Mesenchymal stem cell (in vitro differentiated cells and primary cell): ENCODE results near the gene USP40.

Experiments
- DNase-seq: peaks from one replicate; pipeline ENCODE4 v3.0.0-alpha.2; 2013
- H2AFZ ChIP-seq: one replicate; pipeline ENCODE4 v1.6.1; 2013; ENCODE audit warnings: low read depth, mild to moderate bottlenecking, control low read depth, inconsistent platforms, low read length, moderate library complexity
- H2AK5ac ChIP-seq: 2 replicates; pipeline ENCODE4 v1.6.1; 2013; ENCODE audit warnings: low read length, moderate library complexity, mild to moderate bottlenecking, inconsistent platforms; ENCODE audit not compliant: severe bottlenecking
- H2BK120ac ChIP-seq: one replicate; pipeline ENCODE4 v1.6.1; 2013; ENCODE audit warnings: low read depth, mild to moderate bottlenecking, inconsistent platforms, low read length, moderate library complexity
- H2BK12ac ChIP-seq, 2 experiments: one replicate each; pipeline ENCODE4 v1.6.1; 2013; ENCODE audit warnings: inconsistent platforms in 2 of 2, low read length in 2 of 2, mild to moderate bottlenecking in 2 of 2, moderate library complexity in 2 of 2, control low read depth in 1 of 2
- H2BK15ac ChIP-seq: one replicate; pipeline ENCODE4 v1.6.1; 2013; ENCODE audit warnings: mild to moderate bottlenecking, low read depth, inconsistent platforms; ENCODE audit not compliant: poor library complexity, severe bottlenecking
- H2BK5ac ChIP-seq: 2 replicates; pipeline ENCODE4 v1.6.1; 2013; ENCODE audit warnings: low read depth, mild to moderate bottlenecking, low read length, control low read depth, inconsistent platforms; ENCODE audit not compliant: poor library complexity, severe bottlenecking
- H3K14ac ChIP-seq, 2 experiments: one replicate each; pipeline ENCODE4 v1.6.1; 2013; ENCODE audit warnings: inconsistent platforms in 2 of 2, low read length in 2 of 2, control low read depth in 1 of 2, mild to moderate bottlenecking in 1 of 2, moderate library complexity in 1 of 2
- H3K18ac ChIP-seq, 2 experiments: one replicate each; pipeline ENCODE4 v1.6.1; 2013; ENCODE audit warnings: inconsistent platforms in 2 of 2, low read length in 2 of 2, control low read depth in 1 of 2, low read depth in 1 of 2, mild to moderate bottlenecking in 1 of 2
- H3K23ac ChIP-seq, 2 experiments: one replicate each; pipeline ENCODE4 v1.6.1; 2013; ENCODE audit warnings: inconsistent platforms in 2 of 2, low read length in 2 of 2, mild to moderate bottlenecking in 2 of 2, moderate library complexity in 2 of 2, control low read depth in 1 of 2
- H3K27ac ChIP-seq: 2 replicates; pipeline ENCODE4 v1.5.1; 2013; ENCODE audit warnings: mild to moderate bottlenecking, moderate library complexity, low read length, control low read depth, inconsistent platforms; ENCODE audit not compliant: poor library complexity, severe bottlenecking
- H3K27me3 ChIP-seq, 2 experiments: 2 replicates each; pipeline versions ENCODE4 v1.6.1 to v1.7.0; 2013; ENCODE audit warnings: low read length in 2 of 2, mild to moderate bottlenecking in 2 of 2, moderate library complexity in 2 of 2, control low read depth in 1 of 2, inconsistent platforms in 1 of 2; ENCODE audit not compliant: control insufficient read depth in 1 of 2, insufficient read depth in 1 of 2
- H3K36me3 ChIP-seq, 2 experiments: 2 replicates each; pipeline versions ENCODE4 v1.6.1 to v1.7.0; 2013; ENCODE audit warnings: low read length in 2 of 2, control low read depth in 1 of 2, inconsistent platforms in 1 of 2, low read depth in 1 of 2, mild to moderate bottlenecking in 1 of 2; ENCODE audit not compliant: insufficient read depth in 2 of 2, control insufficient read depth in 1 of 2
- H3K4ac ChIP-seq, 2 experiments: one replicate each; pipeline ENCODE4 v1.6.1; 2013; ENCODE audit warnings: inconsistent platforms in 2 of 2, low read length in 2 of 2, mild to moderate bottlenecking in 2 of 2, moderate library complexity in 2 of 2, control low read depth in 1 of 2, low read depth in 1 of 2
- H3K4me1 ChIP-seq: 2 replicates; pipeline ENCODE4 v1.6.1; 2013; ENCODE audit warnings: low read depth, low read length, control low read depth; ENCODE audit not compliant: control insufficient read depth, insufficient read depth
- H3K4me2 ChIP-seq: 2 replicates; pipeline ENCODE4 v1.6.1; 2013; ENCODE audit warnings: low read length, mild to moderate bottlenecking, inconsistent platforms; ENCODE audit not compliant: poor library complexity, severe bottlenecking
- H3K4me3 ChIP-seq, 2 experiments: 2 replicates each; pipeline versions ENCODE4 v1.5.1 to v1.7.0; 2013; ENCODE audit warnings: low read length in 2 of 2, mild to moderate bottlenecking in 2 of 2, control low read depth in 1 of 2, low read depth in 1 of 2; ENCODE audit not compliant: insufficient read depth in 1 of 2
- H3K79me1 ChIP-seq: replicated peaks from 2 replicates; pipeline ENCODE4 v1.6.1; 2013; ENCODE audit warnings: mild to moderate bottlenecking, control low read depth, low read length, inconsistent platforms; ENCODE audit not compliant: poor library complexity, severe bottlenecking
- H3K9ac ChIP-seq: 2 replicates; pipeline ENCODE4 v1.7.0; 2013; ENCODE audit warnings: mild to moderate bottlenecking, low read length, moderate library complexity
- H3K9me3 ChIP-seq: 2 replicates; pipeline ENCODE4 v1.7.0; 2013; ENCODE audit warnings: mild to moderate bottlenecking, low read length; ENCODE audit not compliant: control insufficient read depth
- H4K8ac ChIP-seq: one replicate; pipeline ENCODE4 v1.6.1; 2013; ENCODE audit warnings: inconsistent platforms, mild to moderate bottlenecking, low read length, moderate library complexity
- H4K91ac ChIP-seq: one replicate; pipeline ENCODE4 v1.6.1; 2013; ENCODE audit warnings: mild to moderate bottlenecking, low read length, inconsistent platforms
- WGBS: methylation state at CpG from one replicate; pipeline ENCODE4 v1.1.7; 2013; ENCODE audit warnings: mixed read lengths; 5-methylcytosine and 5-hydroxymethylcytosine counted together

The USP40 gene

DNA sequence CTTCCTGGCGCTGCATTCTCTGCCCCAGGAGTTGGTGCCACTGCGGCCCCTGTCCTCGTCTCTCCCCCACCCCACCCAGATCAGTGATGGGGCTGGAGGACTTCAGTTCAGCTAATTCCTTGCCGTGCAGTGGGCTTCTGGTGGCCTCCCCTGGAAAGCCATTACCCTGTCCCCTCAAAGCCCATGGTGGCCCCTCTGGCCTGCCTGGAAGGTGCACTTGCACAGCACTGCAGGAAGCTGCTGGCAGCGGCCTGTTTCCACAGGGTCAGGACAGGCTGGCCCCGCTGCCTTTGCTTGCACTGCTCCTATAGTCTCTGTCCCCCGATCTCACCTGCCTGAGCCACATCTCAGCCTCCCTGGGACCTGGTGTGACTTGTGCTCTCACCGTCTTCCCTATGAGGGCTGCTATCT is 105.1 kb downstream of the USP40 start:
- no peak overlapping the region for H3K18ac ChIP-seq
- H3K9me3 ChIP-seq = no peaks in the 10 kb centered on the region
- H2AK5ac ChIP-seq = no peak overlapping the region
- H2BK5ac ChIP-seq = no peak overlapping the region
- H3K14ac ChIP-seq = no peak overlapping the region
- no peak overlapping the region for H2BK12ac ChIP-seq
- no peak overlapping the region for H3K27ac ChIP-seq
- peaks cover 50 to 74% of the 10 kb centered on the region in 2 experiments for H3K36me3 ChIP-seq
- no peak overlapping the region for H2AFZ ChIP-seq
- no peak overlapping the region for H3K23ac ChIP-seq
- WGBS = 95% methylated on average over 8 of the region's 8 CpGs
- no peak overlapping the region for H2BK15ac ChIP-seq
- no peaks in the 10 kb centered on the region for H3K4me1 ChIP-seq
- no peak overlapping the region for H4K91ac ChIP-seq
- H4K8ac ChIP-seq = no peak overlapping the region
- no peak overlapping the region for H3K9ac ChIP-seq
- DNase-seq = no peak
- H3K4ac ChIP-seq = no peak overlapping the region
- H3K79me1 ChIP-seq = no peaks in the 10 kb centered on the region
- H3K4me2 ChIP-seq = no peak overlapping the region
- no peak overlapping the region for H3K4me3 ChIP-seq
- H3K27me3 ChIP-seq = no peaks in the 10 kb centered on the region
- no peak overlapping the region for H2BK120ac ChIP-seq

DNA sequence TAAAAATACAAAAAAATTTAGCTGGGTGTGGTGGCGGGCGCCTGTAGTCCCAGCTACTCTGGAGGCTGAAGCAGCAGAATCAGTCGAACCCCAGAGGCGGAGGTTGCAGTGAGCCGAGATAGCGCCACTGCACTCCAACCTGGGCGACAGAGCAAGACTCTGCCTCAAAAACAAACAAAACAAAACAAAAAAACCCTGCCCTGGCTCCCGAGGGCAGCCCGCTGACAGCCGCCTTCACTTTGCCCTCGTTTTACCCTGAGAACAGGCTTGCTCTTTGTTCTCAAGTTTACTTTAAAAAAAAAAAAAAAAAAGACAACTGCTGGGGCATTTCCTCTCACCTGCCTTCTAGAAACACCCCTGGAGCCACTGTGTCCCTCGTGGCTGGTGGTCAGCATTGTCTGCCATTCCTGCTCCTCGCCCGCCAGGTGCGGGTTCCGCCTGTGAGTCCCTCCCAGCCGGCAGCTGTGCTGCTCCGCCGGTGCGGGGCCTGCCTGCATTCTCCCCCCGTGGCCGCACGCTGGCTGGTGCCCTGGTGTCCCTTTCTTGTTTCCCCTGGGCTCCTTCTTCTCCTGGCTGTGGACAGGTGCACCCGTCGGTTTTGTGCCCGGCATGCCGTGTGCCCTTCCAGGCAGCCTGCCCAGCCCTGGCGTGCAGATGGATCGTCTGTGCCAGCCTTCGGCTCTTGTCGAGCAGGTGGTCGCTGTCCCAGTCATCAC is 105.7 kb downstream of the USP40 start:
- Histone ChIP-seq H4K8ac (no peak overlapping the region), H3K18ac (no peak overlapping the region), H3K9ac (no peak overlapping the region), H3K4ac (no peak overlapping the region), H3K79me1 (no peaks in the 10 kb centered on the region), H2BK5ac (no peak overlapping the region), H3K36me3 (peaks cover 54 to 77% of the 10 kb centered on the region in 2 experiments), H2BK120ac (no peak overlapping the region), H2AK5ac (no peak overlapping the region), H3K14ac (no peak overlapping the region), H3K4me3 (no peak overlapping the region), H3K27ac (no peak overlapping the region), H3K4me2 (no peak overlapping the region), H2AFZ (no peak overlapping the region), H3K23ac (no peak overlapping the region), H2BK12ac (no peak overlapping the region), H4K91ac (no peak overlapping the region), H3K27me3 (no peaks in the 10 kb centered on the region), H3K9me3 (no peaks in the 10 kb centered on the region), H2BK15ac (no peak overlapping the region), H3K4me1 (no peaks in the 10 kb centered on the region)
- DNase-seq = no peak
- 93% methylated on average over 32 of the region's 32 CpGs for WGBS

- Histone ChIP-seq H3K4ac (no peak overlapping the region), H4K91ac (no peak overlapping the region), H2BK12ac (no peak overlapping the region), H3K4me2 (no peak overlapping the region), H3K4me1 (no peaks in the 10 kb centered on the region), H3K23ac (no peak overlapping the region), H2BK120ac (no peak overlapping the region), H3K14ac (no peak overlapping the region), H4K8ac (no peak overlapping the region), H2AK5ac (no peak overlapping the region), H3K36me3 (peaks cover 59 to 81% of the 10 kb centered on the region in 2 experiments), H3K9ac (no peak overlapping the region), H3K9me3 (no peaks in the 10 kb centered on the region), H2BK15ac (no peak overlapping the region), H2BK5ac (no peak overlapping the region), H3K27me3 (no peaks in the 10 kb centered on the region), H3K4me3 (no peak overlapping the region), H2AFZ (no peak overlapping the region), H3K27ac (no peak overlapping the region), H3K18ac (no peak overlapping the region), H3K79me1 (no peaks in the 10 kb centered on the region)
- WGBS = 94% methylated on average over 10 of the region's 10 CpGs
- no peak for DNase-seq
Observed at GRCh38 chr2:233459426-233459825, 107.2 kb downstream of the USP40 start.

DNA sequence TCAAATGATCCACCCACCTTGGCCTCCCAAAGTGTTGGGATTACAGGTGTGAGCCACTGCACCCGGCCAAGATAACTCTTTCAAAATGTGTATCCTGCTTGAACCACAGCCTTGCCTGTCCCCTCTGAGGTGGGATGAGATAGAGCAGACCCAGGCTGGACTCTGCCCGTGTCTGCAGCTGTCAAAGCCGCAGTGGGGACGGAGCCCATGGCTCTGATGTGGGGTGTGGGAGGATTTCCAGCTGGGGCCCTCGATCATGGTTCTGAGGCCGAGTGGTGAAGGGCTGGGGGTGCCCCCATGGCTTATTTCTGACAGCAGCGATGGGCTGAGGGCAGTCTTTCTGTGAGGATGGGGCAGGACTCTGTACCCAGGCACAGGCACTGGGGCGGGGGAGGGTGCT is 107.8 kb downstream of the USP40 start:
- no peak overlapping the region for H3K4me2 ChIP-seq
- H4K8ac ChIP-seq = no peak overlapping the region
- WGBS = 99% methylated on average over 8 of the region's 8 CpGs
- no peak overlapping the region for H2AK5ac ChIP-seq
- no peak for DNase-seq
- H3K23ac ChIP-seq = no peak overlapping the region
- no peak overlapping the region for H3K27ac ChIP-seq
- no peak overlapping the region for H3K4ac ChIP-seq
- H3K9ac ChIP-seq = no peak overlapping the region
- no peaks in the 10 kb centered on the region for H3K27me3 ChIP-seq
- no peak overlapping the region for H2BK12ac ChIP-seq
- H3K4me3 ChIP-seq = no peak overlapping the region
- no peak overlapping the region for H2BK120ac ChIP-seq
- H2AFZ ChIP-seq = no peak overlapping the region
- no peak overlapping the region for H2BK5ac ChIP-seq
- H3K36me3 ChIP-seq = peaks cover 53 to 79% of the 10 kb centered on the region in 2 experiments
- no peaks in the 10 kb centered on the region for H3K79me1 ChIP-seq
- no peaks in the 10 kb centered on the region for H3K9me3 ChIP-seq
- H3K4me1 ChIP-seq = no peaks in the 10 kb centered on the region
- no peak overlapping the region for H2BK15ac ChIP-seq
- H3K18ac ChIP-seq = no peak overlapping the region
- H3K14ac ChIP-seq = no peak overlapping the region
- no peak overlapping the region for H4K91ac ChIP-seq
